Hematopoietic multipotent progenitor cell treated with erythropoietin and hydrocortisone succinate and interleukin-3 and kit ligand, for 8 days (in vitro differentiated cells): Measurements from ENCODE around the gene NRXN3.
A peak's percentile ranks its signal among the peaks of the same experiment; 100 is the strongest.

ENCODE experiments used
- DNase-seq: peaks from one replicate; pipeline ENCODE4 v3.0.0-alpha.2; 2015

The NRXN3 gene

DNA sequence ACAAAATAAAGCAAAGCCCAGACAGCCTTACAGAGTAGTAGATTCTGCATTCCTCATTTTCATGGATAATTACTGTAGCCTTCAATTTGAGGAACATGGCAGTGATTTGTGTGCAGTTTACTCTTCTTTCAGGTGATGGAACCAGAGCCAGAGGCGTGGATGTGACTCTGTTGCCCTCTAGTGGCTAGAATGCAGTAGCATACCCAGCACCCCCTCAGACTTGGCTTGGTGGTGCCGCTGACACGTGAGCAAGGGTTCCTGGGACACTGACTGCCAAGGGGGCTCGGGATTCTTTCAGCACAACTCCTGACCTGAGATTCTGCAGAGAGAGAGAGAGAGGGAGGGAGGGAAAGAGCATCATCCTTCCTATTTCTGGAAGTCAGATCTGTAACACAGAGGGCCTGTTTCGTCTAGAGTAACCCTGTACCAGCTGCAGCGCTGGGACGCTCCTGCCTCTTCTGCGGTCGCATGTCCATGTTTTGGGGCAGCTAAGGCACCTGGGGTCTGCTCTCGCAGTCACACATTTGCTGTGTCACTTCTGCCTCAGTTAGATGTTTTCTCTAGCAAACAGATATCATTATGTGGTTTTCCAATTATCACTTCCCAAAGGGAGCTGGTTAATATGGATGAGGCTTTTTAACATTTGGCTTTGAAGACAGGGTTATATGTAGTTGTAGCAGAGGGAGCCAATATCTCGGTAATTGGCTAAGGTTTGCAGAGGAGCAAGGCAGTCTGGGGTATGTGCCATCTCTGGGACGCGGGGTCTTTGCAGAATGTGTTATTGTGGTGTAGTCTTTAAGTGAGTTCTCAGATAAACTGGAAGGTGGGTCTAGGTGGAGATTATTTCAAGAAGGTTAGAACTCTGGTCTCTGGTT is 428.1 kb downstream of the NRXN3 start:
- peak; percentile 55 for DNase-seq

DNA sequence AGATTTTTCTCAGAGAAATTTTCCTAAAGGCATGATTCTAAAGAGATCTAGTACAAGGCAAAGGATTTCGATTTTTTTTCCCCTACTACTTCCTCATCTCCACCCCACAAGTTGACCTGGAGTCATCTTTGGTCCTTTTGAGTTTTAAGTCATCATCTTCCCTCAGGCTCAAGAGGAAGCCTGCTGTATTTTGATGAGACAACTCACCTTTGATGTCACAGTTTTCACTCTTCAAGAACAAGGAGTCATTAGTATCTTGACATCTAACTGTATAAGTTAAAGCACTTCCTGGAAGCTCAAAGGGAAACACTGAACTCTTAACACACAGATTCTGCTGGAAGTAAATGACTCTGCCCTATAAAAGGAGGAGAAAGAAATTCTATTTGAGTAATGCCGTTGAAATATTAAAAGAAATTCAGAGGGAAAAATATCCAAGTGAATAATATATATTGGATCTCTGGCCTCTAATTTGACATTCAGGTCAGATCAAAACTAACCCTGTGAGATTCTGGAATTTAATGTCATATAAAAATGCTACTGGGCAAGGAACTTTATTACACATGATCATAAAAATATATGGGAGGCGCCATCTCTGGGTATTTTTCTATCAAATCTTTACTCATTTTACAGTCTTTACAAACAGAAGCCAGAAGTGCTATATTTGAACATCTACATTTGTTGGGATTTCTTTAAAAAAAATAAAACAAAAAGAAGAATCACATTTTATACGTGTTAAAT is 435.0 kb downstream of the NRXN3 start:
- no peak for DNase-seq

DNA sequence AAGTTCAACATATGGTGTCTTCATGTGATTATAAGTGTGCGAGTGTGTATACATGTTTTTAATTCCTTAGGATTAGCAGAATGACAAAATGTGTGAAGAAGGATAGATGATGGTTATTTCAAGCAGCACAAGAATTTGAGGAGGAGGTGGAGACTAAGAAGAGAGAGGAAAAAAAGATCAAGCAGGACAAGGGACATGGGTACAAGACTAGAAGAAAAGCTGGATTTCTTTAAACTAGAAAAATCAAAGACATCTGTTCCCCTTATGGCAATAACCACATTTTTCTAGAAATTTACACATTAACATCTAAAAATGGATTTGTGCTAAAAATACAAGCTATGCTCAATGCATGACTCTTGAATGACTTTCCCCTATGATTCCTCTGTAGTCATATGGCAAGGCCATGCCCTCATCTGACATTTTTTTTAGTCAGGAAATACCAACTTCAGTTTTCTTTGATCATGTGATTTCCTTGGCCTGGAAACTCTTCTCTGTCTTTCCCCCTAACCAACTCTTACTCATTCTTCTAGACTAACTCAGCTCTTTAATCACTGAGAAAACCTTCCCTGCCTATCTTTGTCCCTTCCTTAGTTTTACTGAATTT is 435.8 kb downstream of the NRXN3 start:
- DNase-seq, result no peak

DNA sequence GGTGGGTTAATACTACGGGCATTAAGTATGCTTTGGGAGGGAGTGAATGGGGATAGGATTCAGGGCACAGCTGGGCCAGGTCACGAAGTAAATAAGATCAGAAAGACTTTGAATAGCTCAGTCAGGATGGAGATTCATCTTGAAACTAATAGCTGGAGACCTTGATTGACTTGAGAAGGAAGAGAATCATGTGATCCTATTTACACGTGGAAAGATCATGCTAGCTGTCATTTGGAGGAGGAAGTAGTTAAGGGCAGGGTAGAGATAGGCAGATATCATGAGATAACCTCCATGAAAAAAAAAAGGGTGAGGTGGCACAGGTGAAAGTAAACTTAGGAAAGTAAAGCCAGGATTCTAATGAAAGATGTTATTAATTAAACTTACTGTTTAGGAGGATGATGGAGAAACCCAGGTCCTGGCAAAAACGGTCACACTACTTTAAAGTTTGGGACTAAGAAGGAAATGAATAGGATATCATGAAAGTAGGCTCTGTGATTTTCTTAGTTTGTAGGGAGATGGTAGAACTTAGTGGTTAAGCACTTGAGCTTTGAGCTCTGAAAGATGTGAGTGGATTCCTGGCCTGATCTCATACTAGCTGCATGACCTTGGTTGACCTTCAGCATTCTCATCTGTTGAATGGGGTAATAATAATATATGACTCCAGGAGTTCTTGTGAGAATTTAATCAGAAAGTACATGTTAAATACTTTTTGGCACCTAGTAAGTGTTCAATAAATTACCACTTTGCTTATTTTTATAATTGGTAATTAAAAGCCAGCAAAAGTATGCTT is 439.0 kb downstream of the NRXN3 start:
- DNase-seq, result no peak

DNA sequence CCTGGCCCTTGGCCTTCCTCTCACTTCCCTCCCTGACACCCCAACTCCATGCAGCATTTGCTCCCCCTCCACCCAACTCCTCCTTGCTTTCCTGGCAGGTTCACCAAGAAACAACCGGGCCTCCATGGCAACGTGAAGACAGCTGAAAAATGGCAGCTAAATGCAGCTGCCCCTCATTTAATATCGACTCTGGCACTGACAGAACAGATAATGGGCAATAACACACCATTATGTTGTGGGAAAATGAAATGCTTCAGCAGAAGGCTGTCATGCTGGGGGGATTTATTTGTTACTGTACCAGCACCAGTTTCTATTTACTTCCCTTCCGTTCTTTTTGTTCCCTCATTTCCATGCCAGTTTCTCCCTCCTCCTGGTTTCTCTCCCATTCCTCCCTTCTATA is 440.8 kb downstream of the NRXN3 start:
- no peak for DNase-seq

DNA sequence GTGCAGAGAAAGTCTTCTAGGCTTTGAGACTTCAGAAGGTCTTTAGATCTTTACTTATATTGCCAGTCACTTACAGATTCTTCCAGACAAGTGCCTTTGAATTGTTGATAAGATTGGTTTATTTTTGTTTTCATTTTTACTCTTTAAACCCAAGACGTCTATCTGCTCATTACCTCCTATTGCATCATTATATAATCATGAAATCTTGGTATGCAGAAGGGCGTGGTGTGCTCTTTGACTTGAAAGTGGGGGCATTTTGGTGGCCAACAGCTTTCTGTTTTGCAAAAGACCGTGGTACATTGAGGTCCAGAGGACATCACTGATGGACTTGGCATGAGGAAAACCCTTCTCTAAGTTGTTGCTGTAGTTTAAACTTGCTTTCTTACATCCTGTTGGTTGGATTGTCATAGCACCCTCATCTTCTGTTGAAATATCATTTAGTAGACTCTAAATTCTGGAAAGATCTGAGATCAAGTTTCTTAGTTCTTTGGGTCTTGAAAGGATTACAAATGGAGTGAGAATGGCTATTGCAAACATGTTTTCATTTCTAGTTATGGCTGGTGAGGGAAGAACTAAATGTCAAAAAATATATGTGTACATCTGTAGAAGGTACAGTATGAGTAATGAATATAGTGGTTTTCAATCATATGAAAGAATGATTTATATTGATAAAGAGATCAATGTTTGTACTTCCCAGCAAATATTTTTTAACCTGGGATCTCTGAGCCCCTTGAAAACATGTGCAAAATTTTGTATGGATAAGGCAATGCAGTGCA is 441.8 kb downstream of the NRXN3 start:
- DNase-seq, result no peak

DNA sequence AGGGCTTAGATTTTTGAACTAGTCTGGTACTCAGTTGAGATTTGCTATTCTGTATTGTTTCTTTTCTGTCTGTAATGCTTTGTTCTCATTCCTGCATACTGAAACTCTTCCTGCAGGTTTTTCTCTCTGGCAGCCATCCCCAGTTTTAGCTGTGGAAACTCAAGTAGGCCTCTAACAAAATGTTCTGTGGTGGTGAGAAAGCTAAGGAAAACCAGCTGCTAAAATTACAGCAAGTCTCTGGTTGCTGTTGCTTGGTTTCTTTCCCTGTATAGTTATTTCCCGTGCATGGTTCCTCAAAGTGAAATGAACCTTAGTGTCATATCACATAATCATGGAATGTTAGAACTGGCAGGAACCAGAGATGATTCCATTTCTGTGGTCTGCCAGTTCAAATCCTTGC is 442.5 kb downstream of the NRXN3 start:
- DNase-seq, result no peak

DNA sequence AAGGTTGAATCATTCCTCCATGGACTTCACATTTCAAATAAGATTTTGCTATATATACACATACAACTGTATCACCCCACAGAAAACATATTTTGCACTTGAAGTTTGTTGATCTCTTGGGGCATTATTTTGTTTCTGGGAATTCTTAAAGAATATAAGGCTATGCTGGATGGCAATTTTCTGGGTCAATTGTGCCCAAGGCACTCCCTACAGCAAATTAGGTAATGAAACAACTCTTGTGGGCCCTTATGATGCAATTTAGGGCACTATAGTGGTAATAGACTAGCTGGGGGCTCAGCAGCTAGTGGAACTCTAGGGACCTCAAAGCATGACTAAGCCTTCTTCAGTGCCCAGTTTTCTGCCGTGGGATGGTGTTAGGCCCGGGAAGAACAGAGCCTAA is 444.4 kb downstream of the NRXN3 start:
- DNase-seq, result no peak

DNA sequence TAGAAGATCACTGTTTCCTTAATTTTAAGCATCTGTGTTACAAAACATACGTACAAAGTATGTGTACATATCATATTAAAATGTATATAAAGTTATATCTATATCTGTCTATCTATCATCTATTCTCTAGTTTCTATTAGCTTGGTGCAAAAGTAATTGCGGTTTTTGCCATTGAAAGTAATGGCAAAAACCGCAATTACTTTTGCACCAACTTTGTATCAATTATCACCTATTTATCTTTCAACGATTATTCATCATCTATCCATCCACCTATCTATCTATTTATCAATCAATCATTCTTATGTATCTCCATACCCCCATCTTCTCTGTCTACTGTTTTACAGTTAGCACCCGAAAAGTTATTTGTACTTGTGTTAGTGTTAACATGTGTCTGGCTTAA is 447.6 kb downstream of the NRXN3 start:
- no peak for DNase-seq

DNA sequence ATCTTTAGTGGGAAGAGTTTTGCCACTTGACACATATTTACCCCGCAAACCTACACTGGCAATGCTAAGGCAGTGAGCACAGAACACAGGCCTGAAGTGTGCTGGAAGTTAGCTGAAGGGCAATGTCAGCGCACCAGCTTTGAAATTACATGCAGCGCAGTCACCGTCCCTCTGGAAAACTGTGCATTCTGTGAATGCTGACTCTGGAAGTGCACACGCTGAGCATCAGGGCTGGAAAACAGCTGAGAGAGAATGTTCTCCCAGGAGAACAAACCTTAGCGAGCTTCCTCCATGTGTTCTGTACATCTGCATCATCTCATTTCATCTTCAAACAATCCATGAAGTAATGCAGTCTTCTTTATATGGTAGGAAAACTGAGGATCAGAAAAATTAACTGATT is 448.2 kb downstream of the NRXN3 start:
- DNase-seq, result no peak

DNA sequence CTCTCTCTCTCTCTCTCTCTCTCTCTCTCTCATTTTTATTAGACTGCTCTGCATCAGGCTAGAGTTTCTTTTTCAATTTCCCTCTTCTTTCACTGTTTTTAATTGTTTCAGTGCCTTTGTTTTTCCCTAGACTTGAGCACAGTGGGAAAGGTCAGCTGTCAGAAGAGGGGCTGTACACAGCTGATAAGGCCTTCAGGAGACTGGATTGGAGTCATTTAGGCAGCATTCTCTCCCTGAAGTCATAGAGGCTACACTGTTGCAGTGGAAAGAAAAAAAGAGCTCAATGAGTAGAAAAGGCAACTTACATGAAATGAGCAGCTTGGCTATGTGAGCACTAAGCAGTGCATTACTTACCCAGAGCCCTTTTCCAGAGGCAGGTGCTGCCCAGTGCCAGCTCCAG is 456.9 kb downstream of the NRXN3 start:
- no peak for DNase-seq

DNA sequence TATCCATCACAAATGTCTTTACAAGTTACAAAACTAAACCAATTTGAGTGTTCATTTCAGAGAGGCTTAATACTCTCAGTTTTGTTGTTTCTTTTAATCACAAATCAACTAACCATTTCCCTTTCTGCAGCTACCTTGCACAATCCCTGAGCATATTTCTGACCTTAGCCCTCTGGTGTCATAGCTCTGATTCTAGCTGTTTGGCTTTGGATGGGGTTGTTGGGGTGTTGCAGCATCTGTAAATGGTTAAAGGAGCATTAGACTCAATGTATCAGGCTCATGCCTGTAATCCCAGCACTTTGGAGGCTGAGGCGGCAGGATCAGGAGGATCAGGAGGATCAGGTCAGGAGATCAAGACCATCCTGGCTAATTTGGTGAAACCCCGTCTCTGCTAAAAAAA is 461.4 kb downstream of the NRXN3 start:
- no peak for DNase-seq

DNA sequence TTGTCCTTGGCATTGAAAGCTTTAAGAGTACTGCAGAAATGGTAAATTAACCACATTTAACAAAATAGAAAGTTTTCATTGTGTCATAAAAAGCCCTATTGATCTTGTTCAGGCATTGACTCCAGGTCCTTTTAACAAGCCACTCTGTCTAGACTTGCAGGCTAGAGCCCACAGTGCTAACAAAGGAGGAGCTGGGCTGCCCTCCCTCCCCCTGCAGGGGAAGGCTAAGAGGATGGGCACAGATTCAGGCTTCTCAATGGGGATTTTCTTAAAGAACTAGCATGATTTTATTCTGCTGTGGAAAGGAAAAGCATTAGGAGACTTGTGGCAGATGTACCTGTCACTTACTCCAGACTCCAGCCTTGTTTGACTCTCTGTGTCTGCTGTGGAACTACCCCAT is 463.6 kb downstream of the NRXN3 start:
- no peak for DNase-seq

DNA sequence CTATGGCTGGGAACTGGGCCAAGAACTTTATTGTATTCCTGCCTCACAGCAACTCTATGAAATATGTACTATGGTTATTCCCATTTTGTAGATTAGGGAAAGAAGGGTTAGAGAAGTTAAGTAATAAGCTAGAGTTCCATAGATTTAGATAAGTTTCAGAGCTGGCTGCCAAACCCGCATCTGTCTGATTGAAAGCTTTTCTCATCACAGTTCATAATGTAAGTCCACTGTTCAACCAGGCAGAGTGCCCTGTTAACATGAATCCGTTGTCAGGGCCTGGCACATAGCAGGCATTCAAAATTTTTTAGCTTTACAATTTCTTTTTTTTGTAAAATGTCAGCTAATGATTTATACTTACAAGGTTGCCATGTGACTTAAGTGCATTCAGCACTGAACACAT is 467.3 kb downstream of the NRXN3 start:
- DNase-seq, result no peak

DNA sequence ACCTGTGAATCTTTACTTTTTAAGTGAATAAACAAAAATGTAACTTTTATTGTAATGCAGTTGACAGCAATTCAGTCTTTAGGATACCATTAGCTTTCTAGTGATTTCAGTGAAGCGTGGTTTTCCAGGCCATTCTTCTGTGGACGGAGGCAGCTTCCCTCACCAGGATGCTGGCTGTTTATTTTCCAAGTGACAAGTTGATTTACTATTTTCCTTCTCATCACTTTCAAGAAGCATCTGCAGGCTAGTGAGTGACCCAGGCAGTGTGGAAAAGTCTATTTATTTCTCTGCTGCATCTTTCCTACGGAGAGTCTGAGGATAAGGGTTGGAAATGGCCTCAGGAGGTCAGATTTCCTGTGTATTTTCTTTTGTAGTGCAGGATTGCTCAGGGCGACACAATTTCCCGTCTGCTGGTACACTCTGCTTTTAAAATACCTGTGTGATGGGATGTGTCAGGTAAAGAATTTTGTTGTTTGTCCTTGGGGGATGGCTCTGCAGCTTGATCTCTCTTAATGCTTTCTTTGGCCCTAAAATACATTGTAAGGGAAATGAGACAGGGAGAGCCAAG is 467.8 kb downstream of the NRXN3 start:
- DNase-seq, result no peak

DNA sequence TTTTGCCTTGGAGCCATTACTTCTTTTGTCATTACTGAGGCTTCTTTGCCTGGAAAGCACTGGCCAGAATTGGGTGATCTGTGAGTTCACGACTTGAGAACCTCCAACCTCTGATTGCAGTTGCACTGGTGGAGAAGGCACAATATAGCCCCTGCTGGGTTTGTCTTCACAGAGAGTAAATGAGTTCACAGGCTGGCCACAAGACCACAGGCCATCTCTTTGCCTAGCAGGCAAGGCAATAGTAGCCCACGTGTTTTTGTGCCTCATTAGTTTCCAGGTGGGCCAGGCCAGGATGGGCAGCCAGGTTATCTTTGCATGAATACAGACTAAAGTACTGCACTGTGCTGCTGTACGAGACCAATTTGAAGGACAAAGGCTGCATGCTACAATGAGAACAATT is 468.8 kb downstream of the NRXN3 start:
- no peak for DNase-seq

DNA sequence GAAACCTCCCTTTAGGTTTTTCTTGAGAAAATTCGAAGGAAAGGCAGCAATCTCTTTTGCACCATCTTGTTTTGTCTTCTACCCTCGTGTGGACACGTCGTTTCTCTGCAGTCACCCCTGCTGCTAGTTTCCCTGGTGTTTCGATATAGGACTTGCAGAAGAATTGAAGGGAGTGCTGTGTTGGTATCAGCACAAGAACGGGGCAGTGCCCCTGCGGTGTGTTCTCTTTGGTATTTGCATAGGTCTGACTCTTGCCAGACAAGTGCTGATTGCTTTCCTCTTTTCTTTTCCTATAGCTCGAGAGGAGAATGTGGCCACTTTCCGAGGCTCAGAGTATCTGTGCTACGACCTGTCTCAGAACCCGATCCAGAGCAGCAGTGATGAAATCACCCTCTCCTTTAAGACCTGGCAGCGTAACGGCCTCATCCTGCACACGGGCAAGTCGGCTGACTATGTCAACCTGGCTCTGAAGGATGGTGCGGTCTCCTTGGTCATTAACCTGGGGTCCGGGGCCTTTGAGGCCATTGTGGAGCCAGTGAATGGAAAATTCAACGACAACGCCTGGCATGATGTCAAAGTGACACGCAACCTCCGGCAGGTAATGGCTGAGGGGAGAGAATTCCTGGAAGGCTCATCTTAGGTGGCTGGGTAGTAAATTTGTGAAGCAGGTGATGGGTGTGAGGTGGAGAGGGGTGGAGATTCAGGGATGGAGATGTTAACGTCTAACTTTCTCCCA is 474.8 kb downstream of the NRXN3 start:
- no peak for DNase-seq

DNA sequence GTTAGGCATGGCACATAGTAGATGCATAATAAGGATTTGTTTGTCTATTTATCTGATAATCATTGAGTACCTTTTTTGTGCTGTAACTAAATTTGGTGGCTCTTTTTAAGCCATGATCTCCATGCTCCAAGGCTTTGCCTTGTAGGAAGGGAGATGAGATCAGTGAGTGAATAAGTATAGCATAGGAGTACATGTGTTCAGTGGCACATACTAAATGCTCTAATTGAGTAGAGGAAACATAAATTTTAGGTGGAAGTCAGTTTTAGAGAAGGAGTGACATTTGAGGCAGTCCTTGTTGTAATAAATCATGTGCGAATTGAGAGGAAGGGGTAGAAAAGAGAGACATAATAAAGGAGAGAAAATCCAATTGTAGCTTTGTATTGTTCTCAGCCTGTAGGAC is 482.6 kb downstream of the NRXN3 start:
- no peak for DNase-seq

DNA sequence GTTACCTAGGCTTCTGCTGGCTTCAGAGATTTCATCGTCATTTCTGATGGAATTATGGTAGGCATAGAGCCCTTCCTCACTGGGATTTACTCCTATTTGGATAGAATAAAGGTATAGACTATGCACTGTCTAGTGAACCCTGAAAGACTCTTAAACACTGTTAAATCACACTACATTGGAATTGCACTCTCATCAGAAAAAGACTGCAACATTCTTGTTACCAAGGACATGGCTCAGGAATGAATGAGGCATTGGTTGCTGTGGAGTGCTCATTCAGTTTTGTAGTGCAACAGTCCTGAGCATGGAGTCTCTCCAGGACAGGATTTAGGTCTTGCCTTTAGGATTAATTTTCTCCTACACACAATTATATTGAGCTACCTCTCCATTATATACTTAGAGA is 483.0 kb downstream of the NRXN3 start:
- DNase-seq, result no peak

DNA sequence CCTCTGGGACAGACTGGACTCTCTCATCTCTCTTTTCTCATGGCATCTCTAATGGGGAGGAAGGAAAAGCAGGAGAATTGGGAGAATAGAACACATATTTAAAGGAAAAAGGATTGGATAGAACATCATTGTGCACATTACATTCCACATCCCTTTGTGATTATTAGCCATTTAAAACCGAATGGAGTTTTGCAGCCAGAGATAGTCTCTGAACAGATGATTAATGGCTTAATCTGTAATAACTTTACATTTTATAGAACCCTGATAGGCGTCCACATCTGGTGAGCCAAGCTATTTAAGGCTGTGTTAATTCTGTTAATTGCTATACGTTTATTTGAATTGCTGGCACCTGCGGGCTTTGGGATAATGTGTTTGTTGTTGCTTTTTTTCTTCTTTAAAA is 487.3 kb downstream of the NRXN3 start:
- no peak for DNase-seq

DNA sequence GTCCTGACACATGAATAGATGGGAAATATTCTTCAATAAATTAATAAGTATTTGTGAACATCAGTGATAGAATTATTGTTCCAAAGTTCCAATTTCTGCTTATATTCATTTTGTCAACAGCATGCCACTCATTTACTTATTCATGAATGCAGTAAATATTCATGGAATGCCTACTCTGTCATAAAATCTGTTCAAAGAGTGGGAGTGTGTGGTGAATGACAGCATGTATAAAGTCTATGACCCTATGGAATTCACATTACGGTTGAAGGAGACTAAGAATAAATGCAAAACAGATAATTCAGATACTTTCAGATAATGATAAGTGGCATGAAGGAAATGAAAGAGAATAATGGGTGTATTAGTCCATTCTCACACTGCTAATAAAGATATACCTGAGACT is 494.7 kb downstream of the NRXN3 start:
- DNase-seq, result no peak
